Amniotic stem cell (primary cell): ENCODE data around the gene COX8C.
"Not testable (repeated sequence)": the region's sequence is repeated elsewhere in the genome, so short reads cannot be mapped to it uniquely, and the experiment has no call there.

Experiments
- DNase-seq: peaks from one replicate; lab custom pipeline; 2025; lab: John Stamatoyannopoulos, UW

Gene COX8C

GRCh38 chr14:93322929-93323599 is 23.9 kb upstream of the COX8C start:
- no peak for DNase-seq

- no peak for DNase-seq
These were observed 23.3 kb upstream of the COX8C start for GRCh38 chr14:93323600-93324174.

- DNase-seq, result no peak
These were observed 20.8 kb upstream of the COX8C start for GRCh38 chr14:93326196-93326595.

GRCh38 chr14:93328546-93328945 is 18.4 kb upstream of the COX8C start:
- no peak for DNase-seq

GRCh38 chr14:93329965-93330608 is 16.9 kb upstream of the COX8C start:
- no peak for DNase-seq

- no peak for DNase-seq
These were observed 16.4 kb upstream of the COX8C start for GRCh38 chr14:93330609-93331000.

GRCh38 chr14:93331002-93331727 is 15.8 kb upstream of the COX8C start:
- DNase-seq, result no peak

GRCh38 chr14:93331728-93332396 is 15.1 kb upstream of the COX8C start:
- DNase-seq, result no peak

- peak; percentile 53 for DNase-seq
These were observed 14.6 kb upstream of the COX8C start for GRCh38 chr14:93332397-93332852.

- peak; percentile 96 for DNase-seq
These were observed 13.9 kb upstream of the COX8C start, which contains the start of gene BTBD7 for GRCh38 chr14:93332853-93333630. BTBD7 (minus strand) TSS chr14:93333036; CDS start chr14:93296051, 36,985 bp downstream.

GRCh38 chr14:93333631-93334103 is 13.3 kb upstream of the COX8C start:
- DNase-seq, result no peak

- DNase-seq, result no peak
These were observed 9.7 kb upstream of the COX8C start for GRCh38 chr14:93337143-93337753.

- no peak for DNase-seq
These were observed 9.1 kb upstream of the COX8C start for GRCh38 chr14:93337884-93338283.

- no peak for DNase-seq
These were observed 3.7 kb upstream of the COX8C start for GRCh38 chr14:93343266-93343665.

GRCh38 chr14:93343797-93344196 is 3.2 kb upstream of the COX8C start:
- no peak for DNase-seq

- DNase-seq, result no peak
These were observed 868 bp downstream of the COX8C start for GRCh38 chr14:93347850-93348249.

- DNase-seq, result no peak
These were observed 1.3 kb downstream of the COX8C start for GRCh38 chr14:93348292-93348691.

- DNase-seq, result not testable (repeated sequence)
These were observed 7.9 kb downstream of the COX8C start for GRCh38 chr14:93354873-93355272.

GRCh38 chr14:93368996-93369712 is 22.2 kb downstream of the COX8C start:
- no peak for DNase-seq

- no peak for DNase-seq
These were observed 22.8 kb downstream of the COX8C start for GRCh38 chr14:93369713-93370266.
